ENCODE data around the gene MPV17. TPM values are rescaled to one million over a fixed set of nuclear protein-coding genes. Genes with fewer than 3 reads are reported as not detected.

Gene MPV17
- total and polyA plus RNA-seq, 2 of the 13 experiments (the other 11 are each of a cell fraction or from before 2014, with no cell fraction given) = 48.9 to 129 TPM

- TF ChIP-seq ZBTB40 (IDR thresholded peaks at IDR 0.05) (no peak), ZBTB40 (CRISPR knock-in tag; IDR thresholded peaks at IDR 0.05) (no peak), THAP7 (CRISPR knock-in tag; IDR thresholded peaks at IDR 0.05) (0 out of 2 replicates have a peak, but pooled peaks have one; percentile 19), ARHGAP35 (CRISPR knock-in tag; IDR thresholded peaks at IDR 0.05; ENCODE audit: borderline replicate concordance) (0 out of 2 replicates have a peak, but pooled peaks have one; percentile 13), NFRKB (IDR thresholded peaks at IDR 0.05) (no peak), RNF219 (CRISPR knock-in tag; IDR thresholded peaks at IDR 0.05) (no peak), ZNF180 (CRISPR knock-in tag; IDR thresholded peaks at IDR 0.05; ENCODE audit: borderline replicate concordance, low read depth) (no peak), HNF1B (CRISPR knock-in tag; IDR thresholded peaks at IDR 0.05) (peak; percentile 21; the same call in 1 of the 2 replicates), YEATS2 (CRISPR knock-in tag; IDR thresholded peaks at IDR 0.05; ENCODE audit: borderline replicate concordance) (peak; percentile 32; the same call in 1 of the 2 replicates), TAF1 (CRISPR knock-in tag; IDR thresholded peaks at IDR 0.05) (peak; percentile 44), HDAC6 (IDR thresholded peaks at IDR 0.05; ENCODE audit: low read depth, low read length) (no peak), CC2D1A (CRISPR knock-in tag; IDR thresholded peaks at IDR 0.05) (no peak), ZNF251 (CRISPR knock-in tag; IDR thresholded peaks at IDR 0.05) (no peak)
Observed at GRCh38 chr2:27303093-27304025, 19.5 kb downstream of the MPV17 start (continued).

All from HepG2 (cell line).